ENCODE measurements around the gene CSNK1G3. TPM values are rescaled to one million over a fixed set of nuclear protein-coding genes. Genes with fewer than 3 reads are reported as not detected.

Gene CSNK1G3
- total and polyA plus RNA-seq, 3 donors from 2014 or later, result 17.9 to 53.1 (median 32.1) TPM

DNA sequence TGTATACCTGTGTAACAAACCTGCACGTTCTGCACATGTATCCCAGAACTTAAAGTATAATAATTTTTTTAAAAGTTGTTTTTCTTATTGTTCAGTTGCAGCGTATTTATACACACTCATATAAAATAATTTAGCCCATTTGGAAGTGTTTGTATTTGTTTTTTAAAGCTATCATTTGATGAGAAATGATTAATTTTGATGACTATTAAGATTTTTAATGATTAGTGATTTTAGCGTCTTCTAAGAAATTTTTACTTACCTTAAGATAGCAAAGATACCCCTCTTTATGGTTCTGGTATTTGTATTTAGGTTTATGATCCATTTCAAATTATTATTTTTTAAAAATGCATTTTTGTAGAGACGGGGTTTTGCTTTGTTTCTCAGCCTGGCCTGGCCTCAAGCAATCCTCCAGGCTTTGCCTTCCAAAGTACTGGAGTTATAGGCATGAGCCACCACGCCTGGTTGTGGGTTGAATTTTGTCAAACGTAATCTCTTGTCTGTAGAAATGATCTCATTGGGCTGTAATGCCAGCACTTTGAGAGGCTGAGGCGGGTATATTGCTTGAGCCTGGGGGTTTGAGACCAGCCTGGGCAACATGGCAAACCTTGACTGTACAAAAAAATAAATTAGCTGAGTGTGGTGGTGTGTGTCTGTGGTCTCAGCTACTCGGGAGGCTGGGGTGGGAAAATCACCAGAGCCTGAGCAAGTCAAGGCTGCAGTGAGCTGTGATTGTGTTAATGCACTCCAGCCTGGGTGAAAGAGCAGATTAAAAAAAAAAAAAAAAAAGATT lies 26.9 kb downstream of the CSNK1G3 start:
- WGBS, 2 donors, result 87 to 91% methylated on average over 8 of the region's 8 CpGs
- intact Hi-C loops (cut with DNase I; ENCODE audit: low total_unique reads), result no loop called here

DNA sequence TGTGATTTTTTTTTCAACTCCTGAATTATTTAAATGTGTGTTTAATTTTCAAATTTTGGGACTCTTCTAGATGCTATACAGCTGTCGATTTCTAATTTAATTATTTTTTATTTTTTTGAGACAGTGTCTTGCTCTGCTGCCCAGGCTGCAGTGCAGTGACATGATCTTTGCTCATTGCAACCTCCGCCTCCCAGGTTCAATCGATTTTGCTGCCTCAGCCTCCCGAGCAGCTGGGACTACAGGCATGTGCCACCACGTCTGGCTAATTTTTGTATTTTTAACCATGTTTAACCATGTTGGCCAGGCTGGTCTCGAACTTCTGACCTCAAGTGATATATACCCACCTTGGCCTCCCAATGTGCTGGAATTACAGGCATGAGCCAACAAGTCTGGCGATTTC lies 28.6 kb downstream of the CSNK1G3 start:
- no peaks in the 10 kb centered on the region for H3K27me3 ChIP-seq
- H3K9me3 ChIP-seq, result no peaks in the 10 kb centered on the region
- H3K27ac ChIP-seq, result no peak overlapping the region
- H3K4me3 ChIP-seq, result no peak overlapping the region
- intact Hi-C loops (cut with DNase I; ENCODE audit: low total_unique reads), result no loop called here
- TF ChIP-seq POLR2A (IDR thresholded peaks at IDR 0.05), result no peak
- TF ChIP-seq, protein P1, sequence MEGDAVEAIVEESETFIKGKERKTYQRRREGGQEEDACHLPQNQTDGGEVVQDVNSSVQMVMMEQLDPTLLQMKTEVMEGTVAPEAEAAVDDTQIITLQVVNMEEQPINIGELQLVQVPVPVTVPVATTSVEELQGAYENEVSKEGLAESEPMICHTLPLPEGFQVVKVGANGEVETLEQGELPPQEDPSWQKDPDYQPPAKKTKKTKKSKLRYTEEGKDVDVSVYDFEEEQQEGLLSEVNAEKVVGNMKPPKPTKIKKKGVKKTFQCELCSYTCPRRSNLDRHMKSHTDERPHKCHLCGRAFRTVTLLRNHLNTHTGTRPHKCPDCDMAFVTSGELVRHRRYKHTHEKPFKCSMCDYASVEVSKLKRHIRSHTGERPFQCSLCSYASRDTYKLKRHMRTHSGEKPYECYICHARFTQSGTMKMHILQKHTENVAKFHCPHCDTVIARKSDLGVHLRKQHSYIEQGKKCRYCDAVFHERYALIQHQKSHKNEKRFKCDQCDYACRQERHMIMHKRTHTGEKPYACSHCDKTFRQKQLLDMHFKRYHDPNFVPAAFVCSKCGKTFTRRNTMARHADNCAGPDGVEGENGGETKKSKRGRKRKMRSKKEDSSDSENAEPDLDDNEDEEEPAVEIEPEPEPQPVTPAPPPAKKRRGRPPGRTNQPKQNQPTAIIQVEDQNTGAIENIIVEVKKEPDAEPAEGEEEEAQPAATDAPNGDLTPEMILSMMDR (IDR thresholded peaks at IDR 0.05), result no peak
- WGBS, 2 donors, result 89 to 95% methylated on average over 7 of the region's 7 CpGs
- no peak for DNase-seq
- H3K36me3 ChIP-seq (ENCODE audit: low read depth, missing control alignments), result no peaks in the 10 kb centered on the region
- H3K4me1 ChIP-seq, result no peaks in the 10 kb centered on the region

More for the DNA sequence above, 26.9 kb downstream of the CSNK1G3 start:
- Histone ChIP-seq H3K4me1 (no peaks in the 10 kb centered on the region), H3K27me3 (no peaks in the 10 kb centered on the region), H3K27ac (no peak overlapping the region), H3K9me3 (no peaks in the 10 kb centered on the region), H3K4me3 (no peak overlapping the region), H3K36me3 (ENCODE audit: low read depth, missing control alignments) (no peaks in the 10 kb centered on the region)
- DNase-seq, result no peak
- TF ChIP-seq, protein P1 (IDR thresholded peaks at IDR 0.05), result no peak
- TF ChIP-seq POLR2A (IDR thresholded peaks at IDR 0.05), result no peak

DNA sequence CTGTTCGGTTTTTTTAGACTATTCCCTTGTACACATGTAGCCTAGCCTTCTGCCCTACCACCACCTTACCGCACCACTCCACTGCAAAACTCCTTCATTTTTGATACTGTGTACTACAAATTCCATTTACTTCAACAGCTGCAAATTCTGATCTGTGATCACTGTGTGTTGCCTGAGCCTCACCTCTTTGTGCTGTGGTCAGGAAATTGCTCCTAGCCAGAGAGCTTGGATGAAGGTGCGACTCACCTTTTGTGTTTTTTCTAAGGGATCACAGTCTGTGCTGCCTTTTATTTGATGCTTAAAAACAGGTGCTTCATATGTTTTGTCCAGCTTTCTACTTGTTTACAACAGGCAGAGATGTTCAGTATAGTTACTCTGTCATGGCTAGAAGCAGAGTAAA lies 31.5 kb downstream of the CSNK1G3 start:
- Histone ChIP-seq H3K27me3 (no peaks in the 10 kb centered on the region), H3K36me3 (ENCODE audit: low read depth, missing control alignments) (no peaks in the 10 kb centered on the region), H3K4me3 (no peak overlapping the region), H3K9me3 (no peaks in the 10 kb centered on the region), H3K27ac (no peak overlapping the region), H3K4me1 (no peaks in the 10 kb centered on the region)
- intact Hi-C loops (cut with DNase I; ENCODE audit: low total_unique reads), result no loop called here
- no peak for DNase-seq
- no peak for TF ChIP-seq POLR2A (IDR thresholded peaks at IDR 0.05)
- TF ChIP-seq, protein P1 (IDR thresholded peaks at IDR 0.05), result no peak
- WGBS, 2 donors, result 91 to 93% methylated on average over 3 of the region's 3 CpGs

DNA sequence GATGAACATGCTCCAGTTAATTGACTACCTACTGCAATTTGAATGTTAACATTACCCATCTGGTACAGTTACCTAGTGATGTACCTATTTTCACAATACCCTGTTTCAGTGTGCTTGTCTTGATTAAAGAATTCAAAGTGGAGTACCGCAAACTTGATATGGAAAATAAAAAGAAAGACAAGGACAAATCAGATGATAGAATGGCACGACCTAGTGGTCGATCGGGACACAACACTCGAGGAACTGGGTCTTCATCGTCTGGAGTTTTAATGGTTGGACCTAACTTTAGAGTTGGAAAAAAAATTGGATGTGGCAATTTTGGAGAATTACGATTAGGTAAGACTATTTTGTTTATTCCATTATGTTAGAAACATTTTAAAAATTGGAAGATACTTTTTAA lies 33.5 kb downstream of the CSNK1G3 start:
- no peak for DNase-seq

More for the DNA sequence above, 33.5 kb downstream of the CSNK1G3 start:
- no peak overlapping the region for H3K27ac ChIP-seq
- 94 to 96% methylated on average over 7 of the region's 7 CpGs for WGBS, 2 donors
- H3K4me1 ChIP-seq, result no peaks in the 10 kb centered on the region
- no peaks in the 10 kb centered on the region for H3K27me3 ChIP-seq
- intact Hi-C loops (cut with DNase I; ENCODE audit: low total_unique reads), result no loop called here
- H3K36me3 ChIP-seq (ENCODE audit: low read depth, missing control alignments), result no peaks in the 10 kb centered on the region
- TF ChIP-seq, protein P1 (IDR thresholded peaks at IDR 0.05), result no peak
- TF ChIP-seq POLR2A (IDR thresholded peaks at IDR 0.05), result no peak
- H3K4me3 ChIP-seq, result no peak overlapping the region
- H3K9me3 ChIP-seq, result no peaks in the 10 kb centered on the region

Measured in testis (tissue), 3 donors.